ENCODE data around the gene ARFGAP2. TPM values are rescaled to one million over a fixed set of nuclear protein-coding genes. Genes with fewer than 3 reads are reported as not detected.

Gene ARFGAP2
- total and polyA plus RNA-seq, 2 donors (not counting 3 experiments of a cell fraction or from before 2014, with no cell fraction given) = 78.9 to 108 TPM

DNA sequence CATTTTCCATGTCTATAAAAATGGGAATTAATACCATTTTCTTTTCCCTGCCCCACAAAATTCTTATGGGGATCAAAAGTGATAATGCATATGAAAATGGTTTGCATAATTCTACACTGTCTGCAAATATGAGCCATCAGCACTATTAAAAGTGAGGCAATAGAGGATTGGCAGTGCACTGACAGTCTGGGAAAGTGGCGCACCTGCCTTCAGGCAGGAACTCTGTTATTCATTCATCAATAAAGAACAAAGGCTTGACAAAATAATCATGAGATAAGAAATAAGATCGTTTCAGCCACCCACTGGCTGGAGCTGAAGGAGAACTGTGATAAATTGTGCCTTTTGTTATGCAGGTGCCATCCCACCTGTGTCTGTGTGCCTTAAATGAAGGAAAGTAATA lies 49.5 kb downstream of the ARFGAP2 start:
- H3K9ac ChIP-seq (replicated peaks; ENCODE audit: extremely low read depth, insufficient read depth, low read length) = no peak overlapping the region
- dilution Hi-C loops (cut with MboI; ENCODE audit: extremely low pct_ligation_motif_present, low sequenced_read_pairs) = no loop called here
- no peaks in the 10 kb centered on the region for H3K9me3 ChIP-seq (replicated peaks; ENCODE audit: control insufficient read depth, insufficient read depth, low read length)
- BruUV-seq (replicated peaks) = no TSS peak
- no peak for FAIRE-seq
- no peaks in the 10 kb centered on the region for H3K36me3 ChIP-seq (ENCODE audit: control insufficient read depth in 2 of 2, extremely low read depth in 1 of 2, insufficient read depth in 2 of 2, low read length in 2 of 2)
- TF ChIP-seq, protein P1, sequence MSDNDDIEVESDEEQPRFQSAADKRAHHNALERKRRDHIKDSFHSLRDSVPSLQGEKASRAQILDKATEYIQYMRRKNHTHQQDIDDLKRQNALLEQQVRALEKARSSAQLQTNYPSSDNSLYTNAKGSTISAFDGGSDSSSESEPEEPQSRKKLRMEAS (IDR thresholded peaks at IDR 0.05; ENCODE audit: insufficient read depth, insufficient read length) = no peak
- TF ChIP-seq FOS (IDR thresholded peaks at IDR 0.05; ENCODE audit: borderline replicate concordance, insufficient read depth, low read length) = no peak
- TF ChIP-seq GATA2 (IDR thresholded peaks at IDR 0.05; ENCODE audit: insufficient read depth, insufficient read length, low read depth, low read length) = no peak
- no peak for TF ChIP-seq EZH2 (IDR thresholded peaks at IDR 0.05; ENCODE audit: borderline replicate concordance, low read depth, low read length, severe bottlenecking)
- TF ChIP-seq JUN (IDR thresholded peaks at IDR 0.05; ENCODE audit: borderline replicate concordance, insufficient read depth, insufficient read length, low read depth) = no peak
- TF ChIP-seq, protein P2, sequence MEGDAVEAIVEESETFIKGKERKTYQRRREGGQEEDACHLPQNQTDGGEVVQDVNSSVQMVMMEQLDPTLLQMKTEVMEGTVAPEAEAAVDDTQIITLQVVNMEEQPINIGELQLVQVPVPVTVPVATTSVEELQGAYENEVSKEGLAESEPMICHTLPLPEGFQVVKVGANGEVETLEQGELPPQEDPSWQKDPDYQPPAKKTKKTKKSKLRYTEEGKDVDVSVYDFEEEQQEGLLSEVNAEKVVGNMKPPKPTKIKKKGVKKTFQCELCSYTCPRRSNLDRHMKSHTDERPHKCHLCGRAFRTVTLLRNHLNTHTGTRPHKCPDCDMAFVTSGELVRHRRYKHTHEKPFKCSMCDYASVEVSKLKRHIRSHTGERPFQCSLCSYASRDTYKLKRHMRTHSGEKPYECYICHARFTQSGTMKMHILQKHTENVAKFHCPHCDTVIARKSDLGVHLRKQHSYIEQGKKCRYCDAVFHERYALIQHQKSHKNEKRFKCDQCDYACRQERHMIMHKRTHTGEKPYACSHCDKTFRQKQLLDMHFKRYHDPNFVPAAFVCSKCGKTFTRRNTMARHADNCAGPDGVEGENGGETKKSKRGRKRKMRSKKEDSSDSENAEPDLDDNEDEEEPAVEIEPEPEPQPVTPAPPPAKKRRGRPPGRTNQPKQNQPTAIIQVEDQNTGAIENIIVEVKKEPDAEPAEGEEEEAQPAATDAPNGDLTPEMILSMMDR (IDR thresholded peaks at IDR 0.05; ENCODE audit: extremely low read depth in 1 of 2, insufficient read depth in 1 of 2, low read depth in 1 of 2, low read length in 2 of 2) = no peak
- no peak for TF ChIP-seq POLR2A (IDR thresholded peaks at IDR 0.05; ENCODE audit: low read depth, low read length)
- no peak for TF ChIP-seq MYC (IDR thresholded peaks at IDR 0.05; ENCODE audit: low read depth, low read length)
- TF ChIP-seq POLR2AphosphoS5 (IDR thresholded peaks at IDR 0.05; ENCODE audit: insufficient read depth, low read depth, low read length) = no peak
- ChIA-PET CTCF (interaction anchor here (1.2 kb wide), 1 partner anchor 210 kb away, joined by 3 read pairs; no protein-coding TSS in a partner anchor), POLR2A (no interaction called here)
- no peak overlapping the region for H3K4me2 ChIP-seq (ENCODE audit: insufficient read depth, low read length)
- H3K27me3 ChIP-seq (ENCODE audit: control insufficient read depth in 2 of 2, insufficient read depth in 2 of 2, low read length in 2 of 2) = no peaks in the 10 kb centered on the region
- H3K79me2 ChIP-seq (ENCODE audit: control insufficient read depth, insufficient read depth, low read length) = no peaks in the 10 kb centered on the region
- DNase-seq (ENCODE audit: low read depth, low spot score) = no peak
- H3K27ac ChIP-seq (ENCODE audit: insufficient read depth, low read depth, low read length) = no peak overlapping the region
- H2AFZ ChIP-seq (ENCODE audit: low read depth, low read length) = no peak overlapping the region
- peaks cover 2% of the 10 kb centered on the region for H3K4me1 ChIP-seq (ENCODE audit: control insufficient read depth, extremely low read depth, insufficient read depth, low read length)
- H3K9me1 ChIP-seq (replicated peaks; ENCODE audit: control insufficient read depth, extremely low read depth, insufficient read depth, low read length) = no peaks in the 10 kb centered on the region
- H3K4me3 ChIP-seq (replicated peaks in 1 of 3; ENCODE audit: insufficient read depth in 1 of 3, low read depth in 1 of 3, low read length in 3 of 3) = no peak overlapping the region
- intact Hi-C loops (cut with micrococcal nuclease) = no loop called here
- no peaks in the 10 kb centered on the region for H4K20me1 ChIP-seq (replicated peaks; ENCODE audit: control insufficient read depth, extremely low read depth, insufficient read depth, low read length)
